22Rv1 (cell line): Measurements from ENCODE around the gene SYNJ2.

Experiments used
- H3K27ac ChIP-seq: fragments of 450-650 bp; 2 replicates; pipeline ENCODE4 v1.5.1; 2017
- ZFX ChIP-seq: fragments of 450-650 bp; IDR thresholded peaks from 2 replicates; pipeline ENCODE4 v1.6.1; 2017; ENCODE audit warnings: antibody characterized with exemption, borderline replicate concordance
- TF ChIP-seq, protein P1 (sequence below): fragments of 450-650 bp; IDR thresholded peaks from 2 replicates; pipeline ENCODE4 v1.5.1; 2017; ENCODE audit warnings: mild to moderate bottlenecking

The SYNJ2 gene

DNA sequence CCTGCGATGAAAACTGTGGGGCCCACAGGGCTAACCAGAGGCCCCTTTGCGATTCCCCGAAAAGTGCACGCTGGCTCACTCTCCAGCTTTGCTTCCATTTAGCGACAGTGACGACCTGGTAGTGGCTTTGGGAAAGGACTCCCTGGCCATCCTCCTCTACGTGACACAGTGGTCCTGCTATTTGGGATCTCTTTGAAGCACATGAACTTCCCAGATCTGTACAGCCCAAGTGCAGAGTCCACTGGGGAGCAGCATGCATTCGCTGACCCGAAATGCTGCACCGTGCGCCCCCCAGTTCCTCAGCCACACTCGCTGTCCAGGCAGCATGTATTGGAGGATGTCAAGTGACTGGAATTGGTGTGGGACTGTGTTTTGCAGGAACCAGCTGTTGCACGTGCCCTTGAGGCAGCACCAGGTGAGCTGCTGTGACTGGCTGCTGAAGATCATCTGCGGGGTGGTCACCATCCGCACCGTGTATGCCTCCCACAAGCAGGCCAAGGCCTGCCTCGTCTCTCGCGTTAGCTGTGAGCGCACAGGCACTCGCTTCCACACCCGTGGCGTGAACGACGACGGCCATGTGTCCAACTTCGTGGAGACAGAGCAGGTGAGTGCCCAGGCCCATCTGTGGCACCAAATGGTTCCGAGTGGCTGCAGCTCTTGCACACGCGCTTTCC, 51.6 kb downstream of the SYNJ2 start:
- H3K27ac ChIP-seq, result no peak overlapping the region
- no peak for TF ChIP-seq ZFX
- TF ChIP-seq, protein P1, sequence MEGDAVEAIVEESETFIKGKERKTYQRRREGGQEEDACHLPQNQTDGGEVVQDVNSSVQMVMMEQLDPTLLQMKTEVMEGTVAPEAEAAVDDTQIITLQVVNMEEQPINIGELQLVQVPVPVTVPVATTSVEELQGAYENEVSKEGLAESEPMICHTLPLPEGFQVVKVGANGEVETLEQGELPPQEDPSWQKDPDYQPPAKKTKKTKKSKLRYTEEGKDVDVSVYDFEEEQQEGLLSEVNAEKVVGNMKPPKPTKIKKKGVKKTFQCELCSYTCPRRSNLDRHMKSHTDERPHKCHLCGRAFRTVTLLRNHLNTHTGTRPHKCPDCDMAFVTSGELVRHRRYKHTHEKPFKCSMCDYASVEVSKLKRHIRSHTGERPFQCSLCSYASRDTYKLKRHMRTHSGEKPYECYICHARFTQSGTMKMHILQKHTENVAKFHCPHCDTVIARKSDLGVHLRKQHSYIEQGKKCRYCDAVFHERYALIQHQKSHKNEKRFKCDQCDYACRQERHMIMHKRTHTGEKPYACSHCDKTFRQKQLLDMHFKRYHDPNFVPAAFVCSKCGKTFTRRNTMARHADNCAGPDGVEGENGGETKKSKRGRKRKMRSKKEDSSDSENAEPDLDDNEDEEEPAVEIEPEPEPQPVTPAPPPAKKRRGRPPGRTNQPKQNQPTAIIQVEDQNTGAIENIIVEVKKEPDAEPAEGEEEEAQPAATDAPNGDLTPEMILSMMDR, result no peak

DNA sequence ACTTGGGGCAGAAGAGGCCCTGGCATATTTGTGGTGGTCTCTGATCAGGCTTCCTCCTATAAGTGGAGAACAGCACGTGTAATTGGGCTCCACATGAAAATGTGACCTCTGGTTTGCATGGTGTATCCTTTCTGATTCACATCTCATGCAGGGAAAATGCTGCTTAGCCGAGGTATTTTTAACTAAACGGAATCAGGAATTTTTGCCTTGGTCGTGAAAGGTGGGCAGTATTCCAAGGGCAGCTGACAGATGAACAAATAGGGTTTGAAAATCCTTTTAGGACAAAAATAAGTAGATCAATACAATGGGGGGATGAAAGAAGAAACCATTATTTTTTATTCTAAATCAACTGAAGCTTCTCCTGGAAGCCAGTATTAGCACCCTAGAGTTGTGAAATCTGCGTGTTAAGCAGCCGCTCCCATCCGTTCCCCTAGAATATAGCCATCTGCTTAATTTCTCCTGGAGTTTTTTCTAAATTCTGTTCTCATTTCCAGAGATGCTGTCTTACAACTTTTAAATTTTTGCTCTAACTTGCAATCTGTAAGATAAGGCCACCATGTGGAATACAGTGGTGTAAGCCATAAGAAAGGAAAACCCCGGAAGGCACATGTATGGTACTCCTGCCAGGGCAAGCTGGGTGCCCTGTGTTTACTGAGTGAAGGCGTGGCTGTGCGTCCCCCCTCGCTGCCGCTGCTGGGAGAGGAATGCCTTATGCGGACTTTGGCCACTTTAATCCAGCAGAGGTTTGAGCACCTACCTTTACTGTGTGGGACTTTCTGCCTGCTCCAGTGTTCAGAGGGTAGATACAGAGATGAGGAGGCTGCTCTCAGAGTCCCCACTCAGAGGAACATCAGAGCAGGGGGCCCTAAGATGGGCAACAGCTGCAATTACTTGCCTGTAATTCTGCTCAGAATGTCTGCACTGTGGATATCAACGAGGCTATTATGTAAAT, 52.4 kb downstream of the SYNJ2 start:
- no peak overlapping the region for H3K27ac ChIP-seq
- no peak for TF ChIP-seq ZFX
- TF ChIP-seq, protein P1, result no peak

DNA sequence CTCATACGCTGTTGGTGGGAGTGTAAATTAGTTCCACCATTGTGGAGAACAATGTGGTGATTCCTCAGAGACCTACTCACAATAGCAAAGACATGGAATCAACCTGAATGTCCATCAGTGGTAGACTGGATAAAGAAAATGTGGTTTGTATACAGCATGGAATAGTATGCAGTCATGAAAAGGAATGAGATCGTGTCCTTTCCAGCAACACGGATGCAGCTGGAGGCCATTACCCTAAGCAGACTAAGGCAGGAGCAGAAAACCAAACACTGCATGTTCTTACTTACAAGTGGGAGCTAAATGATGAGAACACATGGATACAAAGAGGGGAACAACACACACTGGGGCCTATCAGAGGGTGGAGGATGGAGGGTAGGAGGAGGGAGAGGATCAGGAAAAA, 54.6 kb downstream of the SYNJ2 start:
- no peak overlapping the region for H3K27ac ChIP-seq

DNA sequence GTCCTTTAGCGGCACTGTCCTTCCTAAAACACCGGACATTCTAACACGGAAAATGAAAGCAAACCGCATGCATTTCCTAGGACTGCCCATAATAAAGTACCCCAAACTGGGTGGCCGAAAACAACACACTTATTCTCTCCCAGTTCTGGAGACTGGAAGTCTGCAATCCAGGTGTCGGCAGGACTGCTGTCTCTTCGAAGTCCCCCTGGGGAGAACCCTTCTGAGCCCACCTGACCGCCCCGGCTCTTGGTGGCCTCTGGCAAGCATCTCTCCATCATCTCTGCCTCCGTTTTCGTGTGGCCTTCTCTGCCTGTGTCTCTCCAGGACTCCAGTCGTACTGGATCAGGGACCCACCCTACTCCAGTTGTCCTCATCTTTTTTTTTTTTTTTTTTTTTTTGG, 55.4 kb downstream of the SYNJ2 start:
- TF ChIP-seq, protein P1, result no peak
- TF ChIP-seq ZFX, result no peak
- H3K27ac ChIP-seq, result no peak overlapping the region

More for the DNA sequence above, 54.6 kb downstream of the SYNJ2 start:
- TF ChIP-seq ZFX, result no peak
- TF ChIP-seq, protein P1, result no peak

DNA sequence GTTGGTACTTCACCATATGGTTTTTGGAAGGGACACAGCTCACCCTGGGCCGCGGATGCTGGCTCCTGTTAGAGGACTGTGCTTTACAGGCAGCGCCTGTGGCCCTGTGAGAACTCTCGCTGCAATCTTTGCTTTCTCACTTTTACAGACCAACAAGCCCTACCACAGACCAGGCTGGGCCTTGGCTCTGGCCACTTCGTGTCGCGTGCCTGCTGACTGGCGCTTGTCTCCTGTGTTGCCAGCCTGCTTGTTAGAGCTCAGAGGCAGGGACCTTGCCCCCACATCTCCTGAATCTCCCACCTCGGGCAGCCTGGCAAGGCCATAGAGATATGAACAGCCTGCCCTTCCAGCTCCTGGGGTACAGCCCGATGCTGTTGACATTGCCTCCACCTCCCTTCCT, 56.1 kb downstream of the SYNJ2 start:
- no peak overlapping the region for H3K27ac ChIP-seq

DNA sequence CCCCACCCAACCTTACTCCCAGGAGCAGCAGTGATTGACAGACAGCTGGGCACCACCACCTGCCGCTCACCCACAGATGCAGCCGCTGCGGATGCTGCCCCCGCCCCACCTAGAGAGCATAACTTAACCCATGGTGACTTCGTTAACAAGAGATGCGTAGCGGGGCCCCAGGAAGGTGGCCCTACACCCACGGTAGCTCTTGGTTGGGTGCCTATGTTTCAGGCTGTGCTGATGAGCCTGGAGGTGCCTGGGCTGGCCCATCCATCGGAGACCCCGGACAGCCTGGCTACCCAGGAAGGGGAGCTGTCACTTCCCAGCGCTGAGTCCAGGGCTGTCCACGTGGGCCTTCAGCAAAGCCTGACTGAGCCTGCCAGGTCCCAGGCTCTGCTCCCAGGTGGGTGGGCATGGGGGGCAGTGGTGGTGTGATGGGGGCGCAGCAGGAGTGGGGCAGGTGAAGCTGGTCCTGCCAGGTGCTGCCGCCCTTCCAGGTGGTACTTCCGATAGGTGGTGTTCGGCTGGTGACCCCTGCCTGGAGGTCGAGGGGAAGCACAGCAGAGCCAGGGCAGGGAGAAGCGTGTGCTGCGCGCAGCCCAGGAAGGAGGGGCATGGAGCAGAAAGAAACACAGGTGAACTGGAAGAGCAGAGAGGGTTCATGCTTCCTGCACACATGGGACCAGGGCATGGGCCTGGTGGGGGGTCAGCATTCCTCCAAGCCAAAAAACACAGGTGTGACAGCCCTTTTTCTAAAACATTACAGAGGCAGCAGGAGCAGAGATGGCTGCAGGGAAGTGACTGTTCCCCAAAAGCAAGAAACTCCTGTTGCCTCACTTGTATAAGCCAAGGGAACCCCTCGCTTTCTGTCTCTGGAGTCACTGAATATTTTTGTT, 56.9 kb downstream of the SYNJ2 start:
- TF ChIP-seq, protein P1, result no peak
- TF ChIP-seq ZFX, result no peak
- H3K27ac ChIP-seq, result no peak overlapping the region

More for the DNA sequence above, 56.1 kb downstream of the SYNJ2 start:
- TF ChIP-seq ZFX, result no peak
- TF ChIP-seq, protein P1, result no peak
